NB4 (cell line): ENCODE measurements around the gene COL16A1.

Experiments
- DNase-seq: peaks from one replicate; pipeline ENCODE4 v3.0.0; 2010; ENCODE audit warnings: low read depth
- H3K4me3 ChIP-seq: one replicate; pipeline ENCODE4 v1.5.1; 2011; ENCODE audit warnings: mild to moderate bottlenecking, low read depth, low read length, moderate library complexity
- MYC ChIP-seq: IDR thresholded peaks from 2 replicates; pipeline ENCODE4 v1.6.1; 2011; ENCODE audit warnings: low read depth, low read length
- POLR2A ChIP-seq: IDR thresholded peaks from 2 replicates; pipeline ENCODE4 v1.6.1; 2011; ENCODE audit warnings: mild to moderate bottlenecking; ENCODE audit not compliant: insufficient read length; ENCODE audit errors: extremely low read depth
- TF ChIP-seq, protein P1 (sequence below): IDR thresholded peaks from one replicate; pipeline ENCODE4 v1.5.1; 2012; ENCODE audit warnings: low read depth, low read length
- TF ChIP-seq, protein P2 (sequence below): IDR thresholded peaks from 2 replicates; pipeline ENCODE4 v1.6.1; 2011; ENCODE audit warnings: low read depth, low read length

COL16A1 gene

DNA sequence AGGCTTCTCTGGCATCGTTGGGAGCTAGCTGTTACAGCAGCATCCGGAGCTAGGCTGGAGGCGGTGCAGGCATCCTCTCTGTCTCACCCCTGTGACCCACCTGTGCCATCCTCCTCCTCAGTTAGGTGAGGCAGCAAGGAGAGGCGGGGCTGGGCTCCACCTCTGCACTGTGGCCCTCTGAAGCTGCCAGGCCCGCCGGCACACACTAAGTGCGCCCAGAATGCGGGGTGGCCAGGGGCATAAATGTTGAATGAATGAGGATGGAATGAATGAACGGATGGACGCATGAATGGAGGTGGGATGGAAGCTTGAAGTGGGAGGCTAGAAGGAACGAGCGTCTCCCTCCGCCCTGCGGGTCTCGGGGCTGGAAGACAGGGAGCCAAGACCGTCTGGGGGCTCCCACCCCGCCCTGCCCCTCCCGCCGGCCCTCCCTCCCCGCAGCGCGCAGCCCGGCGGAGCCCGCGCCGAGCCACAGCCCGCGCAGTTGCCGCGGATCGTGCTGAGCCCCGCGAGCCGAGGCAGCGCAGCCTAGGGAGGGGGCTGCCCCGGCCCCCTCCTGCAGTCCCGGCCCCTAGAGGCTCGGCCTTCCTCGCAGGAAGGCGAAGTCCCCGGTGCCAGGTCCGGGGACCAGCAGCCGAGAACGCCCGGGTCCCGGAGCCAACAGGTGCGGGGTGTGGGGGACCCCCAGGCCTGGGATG, 86.5 kb downstream of the COL16A1 start, which contains the start of gene HCRTR1:
Gene HCRTR1 (plus strand): TSS at position 472 of the 698 bp plus-strand sequence. CDS start 1,504 bp downstream, outside the sequence.
- no peak for TF ChIP-seq POLR2A
- TF ChIP-seq, protein P1, sequence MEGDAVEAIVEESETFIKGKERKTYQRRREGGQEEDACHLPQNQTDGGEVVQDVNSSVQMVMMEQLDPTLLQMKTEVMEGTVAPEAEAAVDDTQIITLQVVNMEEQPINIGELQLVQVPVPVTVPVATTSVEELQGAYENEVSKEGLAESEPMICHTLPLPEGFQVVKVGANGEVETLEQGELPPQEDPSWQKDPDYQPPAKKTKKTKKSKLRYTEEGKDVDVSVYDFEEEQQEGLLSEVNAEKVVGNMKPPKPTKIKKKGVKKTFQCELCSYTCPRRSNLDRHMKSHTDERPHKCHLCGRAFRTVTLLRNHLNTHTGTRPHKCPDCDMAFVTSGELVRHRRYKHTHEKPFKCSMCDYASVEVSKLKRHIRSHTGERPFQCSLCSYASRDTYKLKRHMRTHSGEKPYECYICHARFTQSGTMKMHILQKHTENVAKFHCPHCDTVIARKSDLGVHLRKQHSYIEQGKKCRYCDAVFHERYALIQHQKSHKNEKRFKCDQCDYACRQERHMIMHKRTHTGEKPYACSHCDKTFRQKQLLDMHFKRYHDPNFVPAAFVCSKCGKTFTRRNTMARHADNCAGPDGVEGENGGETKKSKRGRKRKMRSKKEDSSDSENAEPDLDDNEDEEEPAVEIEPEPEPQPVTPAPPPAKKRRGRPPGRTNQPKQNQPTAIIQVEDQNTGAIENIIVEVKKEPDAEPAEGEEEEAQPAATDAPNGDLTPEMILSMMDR: no peak
- TF ChIP-seq, protein P2, sequence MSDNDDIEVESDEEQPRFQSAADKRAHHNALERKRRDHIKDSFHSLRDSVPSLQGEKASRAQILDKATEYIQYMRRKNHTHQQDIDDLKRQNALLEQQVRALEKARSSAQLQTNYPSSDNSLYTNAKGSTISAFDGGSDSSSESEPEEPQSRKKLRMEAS: no peak
- no peak for TF ChIP-seq MYC
- H3K4me3 ChIP-seq: no peak within 1 kb of the TSS
- DNase-seq: no peak

DNA sequence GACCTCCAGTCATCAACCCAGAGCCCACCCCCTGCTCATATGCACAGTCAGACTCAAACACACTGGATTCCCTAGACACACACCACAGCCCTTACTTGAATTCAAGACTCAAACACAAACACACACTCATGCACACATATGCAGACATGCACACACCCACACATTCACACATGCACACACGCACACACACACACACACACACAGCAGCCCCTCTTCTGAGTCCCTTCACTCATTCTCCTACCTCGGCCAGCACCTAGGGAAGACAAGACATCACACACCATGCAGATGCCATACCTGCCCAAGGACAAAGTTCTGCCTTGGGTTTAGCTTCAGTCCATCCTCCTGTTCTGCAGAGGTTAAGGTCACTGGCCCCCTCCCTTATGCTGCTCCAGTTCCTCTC, 87.9 kb downstream of the COL16A1 start:
- no peak overlapping the region for H3K4me3 ChIP-seq
- no peak for DNase-seq
- no peak for TF ChIP-seq MYC
- TF ChIP-seq, protein P2: no peak
- TF ChIP-seq, protein P1: no peak
- TF ChIP-seq POLR2A: no peak

DNA sequence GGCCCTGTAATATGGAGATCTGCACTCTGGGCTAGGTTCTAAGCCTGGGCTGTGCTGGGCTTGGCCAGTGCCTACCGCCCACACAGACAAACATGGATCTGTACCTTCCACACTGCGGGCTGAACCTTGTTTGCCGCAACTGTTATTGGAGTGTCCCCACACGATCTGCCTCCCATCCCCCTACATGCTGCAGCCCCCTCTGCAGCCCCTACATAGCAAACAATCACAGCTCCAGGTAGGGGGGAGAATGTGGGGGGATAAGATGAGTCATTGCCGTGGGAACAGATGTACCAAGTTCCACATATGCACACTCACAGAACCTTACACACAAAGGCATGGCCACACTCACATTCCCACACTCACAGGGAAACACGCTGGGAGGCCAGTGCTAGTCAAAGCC, 88.4 kb downstream of the COL16A1 start:
- TF ChIP-seq MYC: no peak
- H3K4me3 ChIP-seq: no peak overlapping the region
- no peak for DNase-seq

DNA sequence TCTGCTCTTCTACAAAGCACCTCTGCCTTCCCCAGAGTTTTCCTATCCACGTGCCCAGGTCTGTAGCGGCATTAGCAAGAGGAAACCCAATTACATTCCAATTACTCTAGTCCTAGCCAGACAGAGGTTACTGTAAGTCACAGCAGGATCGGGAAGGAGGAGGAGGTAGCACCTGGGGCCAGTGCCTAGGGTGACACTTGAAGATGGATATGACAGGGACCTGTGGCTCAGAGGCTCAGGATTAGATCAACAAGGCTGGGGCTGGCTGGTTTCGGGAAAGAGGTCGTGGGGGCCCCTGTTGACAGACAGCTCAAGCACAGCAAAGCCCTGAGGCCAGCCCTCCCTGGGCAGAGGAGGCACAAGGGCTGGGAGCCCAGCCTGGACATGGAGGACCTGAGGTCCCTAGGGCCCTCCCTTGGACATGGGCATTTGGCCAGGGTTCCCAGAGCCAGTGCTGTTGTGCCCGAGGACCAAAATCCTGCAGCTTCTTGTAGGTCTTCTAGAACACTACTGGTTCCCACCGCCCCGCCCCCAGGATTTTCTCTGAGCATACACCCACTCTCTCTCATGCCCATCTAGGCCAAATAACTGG, 89.3 kb downstream of the COL16A1 start:
- H3K4me3 ChIP-seq: no peak overlapping the region
- TF ChIP-seq POLR2A (no peak), MYC (no peak)
- TF ChIP-seq, protein P1: no peak
- TF ChIP-seq, protein P2: no peak
- no peak for DNase-seq

DNA sequence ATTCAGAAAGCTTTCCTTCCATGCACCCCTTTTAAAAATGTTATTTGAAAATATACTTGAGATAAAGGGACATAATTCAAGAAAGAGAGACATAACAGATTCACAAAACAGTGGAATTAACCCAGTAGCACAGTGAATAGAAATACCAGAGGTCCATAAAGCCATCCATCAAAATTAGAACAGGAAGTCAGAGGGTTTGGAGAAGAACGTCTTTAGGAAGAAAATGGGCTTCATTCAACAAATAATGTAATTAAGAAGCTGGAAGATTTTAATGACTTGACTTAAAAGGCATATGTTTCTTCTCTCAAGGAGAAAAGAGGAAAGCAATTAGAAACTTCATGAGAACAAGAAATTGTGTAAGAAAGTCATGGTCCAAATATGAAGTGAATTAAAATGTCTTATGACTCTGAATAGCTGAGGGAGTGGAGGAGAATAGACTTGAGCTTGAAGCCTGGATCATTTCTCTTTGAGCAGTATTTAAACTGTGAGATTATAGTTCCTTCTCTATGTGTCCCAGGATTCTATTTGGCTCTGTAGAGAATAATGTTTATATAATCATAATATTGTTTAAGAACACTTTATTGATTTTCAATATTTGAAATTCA, 94.2 kb downstream of the COL16A1 start:
- H3K4me3 ChIP-seq: no peak overlapping the region
- no peak for DNase-seq
- TF ChIP-seq POLR2A (no peak), MYC (no peak)
- TF ChIP-seq, protein P1: no peak
- TF ChIP-seq, protein P2: no peak

DNA sequence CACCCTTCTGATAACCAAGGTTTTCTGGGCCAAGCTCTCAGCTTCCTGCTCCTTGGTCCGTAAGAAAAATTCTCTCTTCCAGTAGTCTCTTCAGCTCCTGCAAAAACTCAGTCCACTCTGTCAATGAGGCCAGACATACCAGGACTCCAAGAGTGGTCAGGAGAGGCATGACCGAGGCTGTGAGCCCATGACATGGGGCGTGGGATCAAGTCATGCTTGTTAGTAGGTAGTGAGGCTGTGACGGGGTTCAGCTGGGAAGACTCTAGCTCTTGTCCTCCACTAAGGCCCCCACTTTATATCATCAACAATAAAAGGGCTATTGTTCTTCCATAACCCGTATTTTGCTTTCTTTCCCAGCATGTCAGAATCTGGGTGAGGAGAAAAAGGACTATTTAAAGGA, 96.5 kb downstream of the COL16A1 start:
- H3K4me3 ChIP-seq: no peak overlapping the region
- DNase-seq: no peak
- TF ChIP-seq POLR2A (no peak), MYC (no peak)
- TF ChIP-seq, protein P2: no peak
- TF ChIP-seq, protein P1: no peak
